Stimulated activated naive CD8-positive, alpha-beta T cell treated with anti-CD3 and anti-CD28 coated beads, Interleukin-15, Interleukin-2, amounts not matched to agents 100 ng/mL and 50 ng/mL, for 24 hours (primary cell): ENCODE results near the gene OTOA.
"Not testable (repeated sequence)": the region's sequence is repeated elsewhere in the genome, so short reads cannot be mapped to it uniquely, and the experiment has no call there.

Experiments used
- H3K27ac Mint-ChIP-seq: one replicate; pipeline ENCODE4 v1.8.0; 2021; ENCODE audit warnings: mild to moderate bottlenecking, mixed read lengths
- H3K27me3 Mint-ChIP-seq: one replicate; pipeline ENCODE4 v1.8.0; 2021; ENCODE audit warnings: mixed read lengths
- H3K36me3 Mint-ChIP-seq: one replicate; pipeline ENCODE4 v1.8.0; 2021; ENCODE audit warnings: low read depth, mixed read lengths
- H3K4me1 Mint-ChIP-seq: one replicate; pipeline ENCODE4 v1.8.0; 2021; ENCODE audit warnings: low read depth, mixed read lengths
- H3K4me3 Mint-ChIP-seq: one replicate; pipeline ENCODE4 v1.8.0; 2021; ENCODE audit warnings: mild to moderate bottlenecking, mixed read lengths
- H3K9me3 Mint-ChIP-seq: one replicate; pipeline ENCODE4 v1.8.0; 2021; ENCODE audit warnings: mixed read lengths

The OTOA gene

GRCh38 chr16:21683184-21683583, 19.4 kb downstream of the OTOA start:
- Mint-ChIP-seq H3K9me3 (no peaks in the 10 kb centered on the region), H3K27ac (no peak overlapping the region), H3K4me3 (no peak overlapping the region), H3K27me3 (peaks cover 8% of the 10 kb centered on the region), H3K4me1 (no peaks in the 10 kb centered on the region), H3K36me3 (no peaks in the 10 kb centered on the region)

- H3K27ac Mint-ChIP-seq = no peak overlapping the region
- H3K27me3 Mint-ChIP-seq = peaks cover 4% of the 10 kb centered on the region
- H3K9me3 Mint-ChIP-seq = no peaks in the 10 kb centered on the region
- no peaks in the 10 kb centered on the region for H3K36me3 Mint-ChIP-seq
- H3K4me3 Mint-ChIP-seq = no peak overlapping the region
- H3K4me1 Mint-ChIP-seq = no peaks in the 10 kb centered on the region
Measured at GRCh38 chr16:21684199-21684598, 20.4 kb downstream of the OTOA start.

DNA sequence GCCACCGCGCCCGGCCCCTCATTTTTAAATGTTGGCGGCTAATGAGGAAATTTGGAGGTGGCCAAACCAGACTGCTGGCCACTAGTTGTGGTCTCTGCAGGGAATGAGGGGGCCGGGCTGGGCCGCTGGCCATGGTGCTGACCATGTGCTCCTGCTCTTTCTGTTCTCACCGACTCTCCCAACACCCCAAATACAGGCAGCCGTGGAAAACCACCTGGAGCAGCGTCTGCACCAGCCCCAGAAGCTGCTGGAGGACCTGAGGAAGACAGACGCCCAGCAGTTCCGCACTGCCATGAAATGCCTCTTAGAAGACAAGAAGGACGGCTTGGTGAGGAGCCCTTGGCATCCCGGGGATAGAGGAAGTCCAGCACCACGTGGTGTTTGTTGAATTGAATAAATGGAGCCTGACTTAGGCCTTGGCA, 21.3 kb downstream of the OTOA start:
- Mint-ChIP-seq H3K27me3 (peaks cover 4% of the 10 kb centered on the region), H3K4me1 (no peaks in the 10 kb centered on the region)

GRCh38 chr16:21689107-21689506, 25.3 kb downstream of the OTOA start:
- Mint-ChIP-seq H3K4me1 (no peaks in the 10 kb centered on the region), H3K4me3 (no peak overlapping the region), H3K27ac (no peak overlapping the region), H3K9me3 (peaks cover 3% of the 10 kb centered on the region), H3K27me3 (no peaks in the 10 kb centered on the region), H3K36me3 (no peaks in the 10 kb centered on the region)

More for the DNA sequence above, 21.3 kb downstream of the OTOA start:
- Mint-ChIP-seq H3K27ac (no peak overlapping the region), H3K4me3 (no peak overlapping the region), H3K36me3 (no peaks in the 10 kb centered on the region), H3K9me3 (no peaks in the 10 kb centered on the region)

DNA sequence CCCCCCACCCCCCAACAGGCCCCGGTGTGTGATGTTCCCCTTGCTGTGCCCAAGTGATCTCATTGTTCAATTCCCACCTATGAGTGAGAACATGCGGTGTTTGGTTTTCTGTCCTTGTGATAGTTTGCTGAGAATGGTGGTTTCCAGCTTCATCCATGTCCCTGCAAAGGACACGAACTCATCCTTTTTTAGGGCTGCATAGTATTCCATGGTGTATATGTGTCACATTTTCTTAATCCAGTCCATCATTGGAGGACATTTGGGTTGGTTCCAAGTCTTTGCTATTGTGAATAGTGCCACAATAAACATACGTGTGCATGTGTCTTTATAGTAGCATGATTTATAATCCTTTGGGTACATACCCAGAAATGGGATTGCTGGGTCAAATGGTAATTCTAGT, 27.2 kb downstream of the OTOA start:
- not testable (repeated sequence) for H3K4me1 Mint-ChIP-seq, H3K27ac Mint-ChIP-seq, H3K36me3 Mint-ChIP-seq, H3K9me3 Mint-ChIP-seq, H3K27me3 Mint-ChIP-seq, H3K4me3 Mint-ChIP-seq

GRCh38 chr16:21694609-21695008, 30.8 kb downstream of the OTOA start:
- Mint-ChIP-seq H3K27ac (no peak overlapping the region), H3K36me3 (no peaks in the 10 kb centered on the region), H3K9me3 (peaks cover 3% of the 10 kb centered on the region), H3K27me3 (no peaks in the 10 kb centered on the region), H3K4me1 (no peaks in the 10 kb centered on the region), H3K4me3 (no peak overlapping the region)

GRCh38 chr16:21697032-21697431, 33.3 kb downstream of the OTOA start:
- H3K4me1 Mint-ChIP-seq = no peaks in the 10 kb centered on the region
- no peaks in the 10 kb centered on the region for H3K27me3 Mint-ChIP-seq
- no peaks in the 10 kb centered on the region for H3K9me3 Mint-ChIP-seq
- no peaks in the 10 kb centered on the region for H3K36me3 Mint-ChIP-seq
- no peak overlapping the region for H3K27ac Mint-ChIP-seq
- no peak overlapping the region for H3K4me3 Mint-ChIP-seq

- Mint-ChIP-seq H3K9me3 (no peaks in the 10 kb centered on the region), H3K4me1 (peaks cover 3% of the 10 kb centered on the region), H3K27me3 (no peaks in the 10 kb centered on the region), H3K27ac (no peak overlapping the region), H3K4me3 (no peak overlapping the region), H3K36me3 (no peaks in the 10 kb centered on the region)
Measured at GRCh38 chr16:21698169-21699032, 34.6 kb downstream of the OTOA start.

GRCh38 chr16:21701271-21701670, 37.5 kb downstream of the OTOA start:
- no peaks in the 10 kb centered on the region for H3K27me3 Mint-ChIP-seq
- no peaks in the 10 kb centered on the region for H3K9me3 Mint-ChIP-seq
- H3K4me1 Mint-ChIP-seq = peaks cover 8% of the 10 kb centered on the region
- H3K4me3 Mint-ChIP-seq = no peak overlapping the region
- H3K36me3 Mint-ChIP-seq = no peaks in the 10 kb centered on the region
- H3K27ac Mint-ChIP-seq = no peak overlapping the region

DNA sequence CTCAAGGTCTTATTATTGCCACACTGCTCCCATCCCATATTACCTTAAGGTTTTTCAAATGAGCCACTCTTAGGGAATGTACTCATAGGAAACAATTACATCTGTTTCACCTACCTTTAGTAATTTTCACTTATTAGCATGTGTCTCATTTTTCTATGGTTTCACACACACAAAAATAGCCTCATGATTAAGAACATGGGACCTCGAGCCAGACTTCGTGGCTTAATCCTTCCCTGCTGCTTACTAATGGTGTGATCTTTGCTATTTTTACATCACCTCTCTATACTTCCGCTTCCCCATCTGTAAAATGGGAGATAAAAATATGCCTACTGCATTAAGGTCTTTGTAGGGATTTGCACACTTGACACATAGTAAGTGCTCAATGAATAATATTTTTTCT, 38.5 kb downstream of the OTOA start:
- no peaks in the 10 kb centered on the region for H3K36me3 Mint-ChIP-seq
- H3K27me3 Mint-ChIP-seq = no peaks in the 10 kb centered on the region
- no peaks in the 10 kb centered on the region for H3K9me3 Mint-ChIP-seq
- H3K4me3 Mint-ChIP-seq = no peak overlapping the region
- peaks cover 8% of the 10 kb centered on the region for H3K4me1 Mint-ChIP-seq
- H3K27ac Mint-ChIP-seq = no peak overlapping the region

- no peaks in the 10 kb centered on the region for H3K9me3 Mint-ChIP-seq
- no peak overlapping the region for H3K4me3 Mint-ChIP-seq
- peaks cover 8% of the 10 kb centered on the region for H3K4me1 Mint-ChIP-seq
- H3K27me3 Mint-ChIP-seq = no peaks in the 10 kb centered on the region
- no peaks in the 10 kb centered on the region for H3K36me3 Mint-ChIP-seq
- H3K27ac Mint-ChIP-seq = no peak overlapping the region
Measured at GRCh38 chr16:21703156-21703555, 39.4 kb downstream of the OTOA start.

- no peak overlapping the region for H3K4me3 Mint-ChIP-seq
- no peaks in the 10 kb centered on the region for H3K9me3 Mint-ChIP-seq
- H3K27ac Mint-ChIP-seq = no peak overlapping the region
- H3K4me1 Mint-ChIP-seq = peaks cover 8% of the 10 kb centered on the region
- no peaks in the 10 kb centered on the region for H3K36me3 Mint-ChIP-seq
- H3K27me3 Mint-ChIP-seq = no peaks in the 10 kb centered on the region
Measured at GRCh38 chr16:21703589-21704174, 39.9 kb downstream of the OTOA start.

DNA sequence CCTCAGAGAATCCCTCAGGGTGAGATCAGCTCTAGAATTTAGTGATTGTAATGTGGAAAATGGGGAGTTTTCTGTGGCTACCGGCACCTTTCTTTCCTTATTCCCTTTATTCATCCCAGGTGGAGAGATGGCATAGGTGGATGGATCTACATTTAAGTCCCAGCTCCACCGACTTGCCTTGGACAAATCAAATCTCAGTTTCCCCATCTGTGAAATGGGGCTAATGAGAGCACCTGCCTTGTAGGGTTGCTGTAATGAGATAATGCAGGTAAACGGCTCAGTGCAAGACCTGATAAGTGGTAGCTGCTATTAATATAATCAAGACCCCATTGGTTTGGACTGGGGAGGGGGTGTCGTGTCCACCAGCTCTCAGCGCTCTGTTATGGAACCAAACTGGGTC, 40.5 kb downstream of the OTOA start:
- Mint-ChIP-seq H3K9me3 (no peaks in the 10 kb centered on the region), H3K36me3 (no peaks in the 10 kb centered on the region), H3K27me3 (no peaks in the 10 kb centered on the region), H3K4me1 (peaks cover 8% of the 10 kb centered on the region), H3K4me3 (no peak overlapping the region), H3K27ac (no peak overlapping the region)

GRCh38 chr16:21704733-21705132, 41.0 kb downstream of the OTOA start:
- H3K36me3 Mint-ChIP-seq = no peaks in the 10 kb centered on the region
- H3K4me1 Mint-ChIP-seq = peaks cover 8% of the 10 kb centered on the region
- H3K27me3 Mint-ChIP-seq = no peaks in the 10 kb centered on the region
- H3K27ac Mint-ChIP-seq = no peak overlapping the region
- H3K9me3 Mint-ChIP-seq = no peaks in the 10 kb centered on the region
- H3K4me3 Mint-ChIP-seq = no peak overlapping the region

GRCh38 chr16:21708533-21709115, 44.9 kb downstream of the OTOA start:
- no peak overlapping the region for H3K27ac Mint-ChIP-seq
- H3K4me3 Mint-ChIP-seq = no peak overlapping the region
- no peaks in the 10 kb centered on the region for H3K27me3 Mint-ChIP-seq
- H3K9me3 Mint-ChIP-seq = no peaks in the 10 kb centered on the region
- H3K36me3 Mint-ChIP-seq = no peaks in the 10 kb centered on the region
- peaks cover 2% of the 10 kb centered on the region for H3K4me1 Mint-ChIP-seq
